ENCODE results near the gene GLI3.

GRCh38 chr7:41940760-41941343, 296.2 kb downstream of the GLI3 start:
- TF ChIP-seq, protein P1, sequence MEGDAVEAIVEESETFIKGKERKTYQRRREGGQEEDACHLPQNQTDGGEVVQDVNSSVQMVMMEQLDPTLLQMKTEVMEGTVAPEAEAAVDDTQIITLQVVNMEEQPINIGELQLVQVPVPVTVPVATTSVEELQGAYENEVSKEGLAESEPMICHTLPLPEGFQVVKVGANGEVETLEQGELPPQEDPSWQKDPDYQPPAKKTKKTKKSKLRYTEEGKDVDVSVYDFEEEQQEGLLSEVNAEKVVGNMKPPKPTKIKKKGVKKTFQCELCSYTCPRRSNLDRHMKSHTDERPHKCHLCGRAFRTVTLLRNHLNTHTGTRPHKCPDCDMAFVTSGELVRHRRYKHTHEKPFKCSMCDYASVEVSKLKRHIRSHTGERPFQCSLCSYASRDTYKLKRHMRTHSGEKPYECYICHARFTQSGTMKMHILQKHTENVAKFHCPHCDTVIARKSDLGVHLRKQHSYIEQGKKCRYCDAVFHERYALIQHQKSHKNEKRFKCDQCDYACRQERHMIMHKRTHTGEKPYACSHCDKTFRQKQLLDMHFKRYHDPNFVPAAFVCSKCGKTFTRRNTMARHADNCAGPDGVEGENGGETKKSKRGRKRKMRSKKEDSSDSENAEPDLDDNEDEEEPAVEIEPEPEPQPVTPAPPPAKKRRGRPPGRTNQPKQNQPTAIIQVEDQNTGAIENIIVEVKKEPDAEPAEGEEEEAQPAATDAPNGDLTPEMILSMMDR (IDR thresholded peaks at IDR 0.05; ENCODE audit: insufficient read depth, low read depth, low read length), result peak; percentile 96
- TF ChIP-seq EZH2 (IDR thresholded peaks at IDR 0.05; ENCODE audit: insufficient read depth, low read length), result no peak
